Measurements from ENCODE around the gene ACKR3.

DNA sequence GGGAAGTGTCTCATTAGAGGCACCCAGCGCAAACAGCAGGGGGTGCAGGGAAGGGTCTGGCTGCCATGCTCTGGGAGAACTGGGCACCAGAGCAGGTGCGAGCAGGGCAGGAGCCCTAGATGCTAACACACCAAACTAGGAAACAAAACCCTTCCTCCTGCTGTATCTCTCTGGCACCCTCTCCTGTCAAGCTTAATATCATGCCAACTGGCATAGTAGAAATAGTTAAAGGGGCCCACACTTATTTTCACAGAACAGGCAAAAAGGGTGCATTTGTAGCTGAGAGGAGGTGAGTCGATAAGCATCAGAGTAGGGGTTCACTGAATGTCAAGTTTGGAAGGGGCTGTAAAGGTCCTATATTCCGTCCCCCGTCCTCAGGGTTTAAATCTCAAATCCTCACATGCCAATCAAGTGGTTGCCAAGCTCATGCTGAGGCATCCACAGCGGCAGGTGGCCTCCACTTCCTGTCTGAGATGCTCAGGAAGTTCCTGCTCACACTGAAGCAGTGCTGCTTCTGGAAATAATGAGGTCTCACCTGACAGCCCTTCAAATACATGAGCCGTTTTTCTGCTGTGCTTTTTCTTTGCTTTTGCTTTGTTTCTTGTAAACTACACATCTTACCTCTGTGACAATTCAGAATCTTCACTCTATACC lies 14.9 kb upstream of the ACKR3 start:
- TF ChIP-seq POLR2A (IDR thresholded peaks at IDR 0.05; ENCODE audit: low read depth, low read length), result no peak
- no peak for TF ChIP-seq TAF1 (IDR thresholded peaks at IDR 0.05; ENCODE audit: borderline replicate concordance, low read depth, low read length)
